ENCODE measurements around the gene FGGY. TPM values are rescaled to one million over a fixed set of nuclear protein-coding genes. Genes with fewer than 3 reads are reported as not detected.

The FGGY gene
- total RNA-seq, 1 experiment from 2014 or later, result 14.6 TPM

DNA sequence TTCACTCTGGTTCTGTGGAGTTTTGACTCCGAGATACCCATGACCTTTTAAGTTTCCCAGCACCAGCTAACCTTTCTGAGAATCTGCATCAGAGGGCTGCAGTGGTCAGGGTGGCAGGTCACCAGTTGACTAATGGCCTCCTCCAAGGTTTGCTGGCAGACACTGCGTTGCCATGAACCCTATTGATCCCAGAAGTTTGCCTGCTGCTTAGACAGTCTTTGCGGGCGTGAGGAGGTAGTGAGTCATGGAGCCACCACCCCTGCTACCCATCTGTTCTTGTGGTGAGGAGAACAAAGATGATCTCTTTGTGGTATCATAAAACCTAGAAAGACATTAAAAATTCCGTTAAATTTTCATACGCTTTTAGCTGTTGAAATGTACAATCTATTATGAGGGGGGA is 180.4 kb downstream of the FGGY start:
- Mint-ChIP-seq H3K27ac (no peak overlapping the region), H3K4me1 (0 out of 4 replicates have a peak, but pooled peaks cover 0 to 6% of the 10 kb centered on the region in 2 experiments), H3K27me3 (ENCODE audit: low read depth) (no peaks in the 10 kb centered on the region), H3K9me3 (peaks cover 0 to 3% of the 10 kb centered on the region in 2 experiments; a peak in 3 of 5 replicates), H3K36me3 (ENCODE audit: insufficient read depth in 1 of 3, low read depth in 3 of 3) (peaks cover 3 to 8% (median 5%) of the 10 kb centered on the region in 3 experiments; a peak in 5 of 7 replicates), H3K4me3 (no peak overlapping the region)
- Histone ChIP-seq H3K9ac (ENCODE audit: extremely low read depth, insufficient read length, low read length) (no peak overlapping the region), H3K27me3 (ENCODE audit: insufficient read depth, low read length) (no peaks in the 10 kb centered on the region), H2AK5ac (ENCODE audit: insufficient read length, low read length) (no peak overlapping the region), H2BK120ac (ENCODE audit: low read depth, low read length, poor library complexity, severe bottlenecking) (no peak overlapping the region), H3K27ac (ENCODE audit: insufficient read length, low read depth, low read length) (no peak overlapping the region), H3K9me3 (ENCODE audit: control insufficient read depth, low read depth, low read length) (no peaks in the 10 kb centered on the region), H3K79me1 (ENCODE audit: insufficient read depth, low read depth, low read length, poor library complexity, severe bottlenecking) (no peaks in the 10 kb centered on the region), H3K23ac (ENCODE audit: insufficient read length, low read depth, low read length) (no peak overlapping the region), H4K91ac (ENCODE audit: insufficient read length, low read depth, low read length) (no peak overlapping the region), H4K5ac (ENCODE audit: insufficient read length, low read depth, low read length) (no peak overlapping the region), H3K79me2 (ENCODE audit: insufficient read depth, low read length) (no peaks in the 10 kb centered on the region), H3K4ac (ENCODE audit: low read depth, low read length) (no peak overlapping the region), H4K20me1 (ENCODE audit: control insufficient read depth, insufficient read depth, insufficient read length) (no peaks in the 10 kb centered on the region), H4K8ac (replicated peaks; ENCODE audit: insufficient read length, low read depth, low read length) (no peak overlapping the region), H3T11ph (ENCODE audit: low read length) (no peak overlapping the region), H2BK15ac (ENCODE audit: low read depth, low read length) (no peak overlapping the region), H3K14ac (ENCODE audit: insufficient read depth, low read length) (no peak overlapping the region), H3K4me2 (ENCODE audit: insufficient read depth, insufficient read length, low read length) (no peak overlapping the region), H3K4me1 (ENCODE audit: insufficient read depth, low read length) (no peaks in the 10 kb centered on the region), H2AFZ (ENCODE audit: low read length) (no peak overlapping the region), H3K56ac (ENCODE audit: insufficient read length, low read depth, low read length) (no peak overlapping the region), H2BK12ac (ENCODE audit: insufficient read length, low read depth, low read length) (no peak overlapping the region), H2BK5ac (ENCODE audit: insufficient read length, low read length) (no peak overlapping the region), H3K23me2 (ENCODE audit: insufficient read length, low read depth, low read length, poor library complexity, severe bottlenecking) (no peaks in the 10 kb centered on the region), H3K18ac (ENCODE audit: insufficient read length, low read depth, low read length) (no peak overlapping the region), H2BK20ac (ENCODE audit: low read depth, low read length, poor library complexity, severe bottlenecking) (no peak overlapping the region)
- no peak for DNase-seq
- TF ChIP-seq, protein P1, sequence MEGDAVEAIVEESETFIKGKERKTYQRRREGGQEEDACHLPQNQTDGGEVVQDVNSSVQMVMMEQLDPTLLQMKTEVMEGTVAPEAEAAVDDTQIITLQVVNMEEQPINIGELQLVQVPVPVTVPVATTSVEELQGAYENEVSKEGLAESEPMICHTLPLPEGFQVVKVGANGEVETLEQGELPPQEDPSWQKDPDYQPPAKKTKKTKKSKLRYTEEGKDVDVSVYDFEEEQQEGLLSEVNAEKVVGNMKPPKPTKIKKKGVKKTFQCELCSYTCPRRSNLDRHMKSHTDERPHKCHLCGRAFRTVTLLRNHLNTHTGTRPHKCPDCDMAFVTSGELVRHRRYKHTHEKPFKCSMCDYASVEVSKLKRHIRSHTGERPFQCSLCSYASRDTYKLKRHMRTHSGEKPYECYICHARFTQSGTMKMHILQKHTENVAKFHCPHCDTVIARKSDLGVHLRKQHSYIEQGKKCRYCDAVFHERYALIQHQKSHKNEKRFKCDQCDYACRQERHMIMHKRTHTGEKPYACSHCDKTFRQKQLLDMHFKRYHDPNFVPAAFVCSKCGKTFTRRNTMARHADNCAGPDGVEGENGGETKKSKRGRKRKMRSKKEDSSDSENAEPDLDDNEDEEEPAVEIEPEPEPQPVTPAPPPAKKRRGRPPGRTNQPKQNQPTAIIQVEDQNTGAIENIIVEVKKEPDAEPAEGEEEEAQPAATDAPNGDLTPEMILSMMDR (conservative IDR thresholded peaks at IDR 0.05), result no peak
- no CpG with 5 or more reads among the region's 6 CpGs for WGBS (ENCODE audit: extremely low coverage, insufficient read length, low lambda C conversion rate)
